ENCODE results near the gene VWC2.

GRCh38 chr7:49800031-49800430 lies 26.6 kb downstream of the VWC2 start:
- no peak for TF ChIP-seq CTCF (IDR thresholded peaks at IDR 0.05)
- TF ChIP-seq POLR2AphosphoS5 (IDR thresholded peaks at IDR 0.05; ENCODE audit: insufficient read depth in 1 of 2, low read depth in 1 of 2): no peak
